Stomach smooth muscle (tissue), 2 donors: ENCODE results near the gene FNDC10.

Experiments
- H3K27ac ChIP-seq: one replicate; pipeline ENCODE4 v1.7.0; 2013; ENCODE audit warnings: mild to moderate bottlenecking, low read length, inconsistent platforms
- H3K27me3 ChIP-seq, 2 donors: one replicate each; pipeline ENCODE4 v1.7.0; 2013; ENCODE audit warnings: low read length in 2 of 2; ENCODE audit not compliant: insufficient read depth in 2 of 2, control insufficient read depth in 1 of 2
- H3K36me3 ChIP-seq, 2 donors: one replicate each; pipeline ENCODE4 v1.7.0; 2013; ENCODE audit warnings: low read length in 2 of 2; ENCODE audit not compliant: control insufficient read depth in 2 of 2, insufficient read depth in 2 of 2
- H3K4me1 ChIP-seq: one replicate; pipeline ENCODE4 v1.7.0; 2013; ENCODE audit warnings: low read length; ENCODE audit not compliant: control insufficient read depth, insufficient read depth
- H3K4me3 ChIP-seq, 2 donors: one replicate each; pipeline ENCODE4 v1.7.0; 2013; ENCODE audit warnings: low read length in 2 of 2
- H3K9ac ChIP-seq, 2 donors: one replicate each; pipeline ENCODE4 v1.7.0; 2013; ENCODE audit warnings: low read length in 2 of 2, mild to moderate bottlenecking in 1 of 2
- H3K9me3 ChIP-seq, 2 donors: one replicate each; pipeline ENCODE4 v1.7.0; 2013; ENCODE audit warnings: low read length in 2 of 2; ENCODE audit not compliant: control insufficient read depth in 2 of 2
- donor health status: healthy.
- donor health status: Pancreatic carcinoma.

FNDC10 gene

GRCh38 chr1:1620433-1621139, 20.7 kb upstream of the FNDC10 start:
- Histone ChIP-seq H3K27me3 (no peaks in the 10 kb centered on the region), H3K4me3 (no peak overlapping the region), H3K9me3 (no peaks in the 10 kb centered on the region), H3K9ac (no peak overlapping the region), H3K4me1 (peaks cover 23% of the 10 kb centered on the region), H3K36me3 (peaks cover 0 to 5% of the 10 kb centered on the region in 2 donors), H3K27ac (no peak overlapping the region)

- Histone ChIP-seq H3K4me1 (peaks cover 23% of the 10 kb centered on the region), H3K27ac (no peak overlapping the region), H3K27me3 (no peaks in the 10 kb centered on the region), H3K36me3 (peaks cover 0 to 5% of the 10 kb centered on the region in 2 donors), H3K4me3 (no peak overlapping the region), H3K9ac (no peak overlapping the region), H3K9me3 (no peaks in the 10 kb centered on the region)
These were observed 20.0 kb upstream of the FNDC10 start for GRCh38 chr1:1619917-1620361.

- Histone ChIP-seq H3K4me3 (no peak overlapping the region), H3K9ac (no peak overlapping the region), H3K36me3 (peaks cover 0 to 5% of the 10 kb centered on the region in 2 donors), H3K9me3 (no peaks in the 10 kb centered on the region), H3K4me1 (peaks cover 37% of the 10 kb centered on the region), H3K27ac (no peak overlapping the region), H3K27me3 (no peaks in the 10 kb centered on the region)
These were observed 18.6 kb upstream of the FNDC10 start for GRCh38 chr1:1618396-1619068.

GRCh38 chr1:1617925-1618324, 18.0 kb upstream of the FNDC10 start:
- H3K36me3 ChIP-seq, result peaks cover 0 to 5% of the 10 kb centered on the region in 2 donors
- no peak overlapping the region for H3K27ac ChIP-seq
- no peaks in the 10 kb centered on the region for H3K27me3 ChIP-seq
- H3K9ac ChIP-seq, result no peak overlapping the region
- H3K4me3 ChIP-seq, result no peak overlapping the region
- no peaks in the 10 kb centered on the region for H3K9me3 ChIP-seq
- H3K4me1 ChIP-seq, result peaks cover 38% of the 10 kb centered on the region

- Histone ChIP-seq H3K27me3 (no peaks in the 10 kb centered on the region), H3K9ac (no peak overlapping the region), H3K9me3 (no peaks in the 10 kb centered on the region), H3K4me3 (no peak overlapping the region), H3K4me1 (peaks cover 38% of the 10 kb centered on the region), H3K36me3 (peaks cover 0 to 5% of the 10 kb centered on the region in 2 donors), H3K27ac (no peak overlapping the region)
These were observed 17.6 kb upstream of the FNDC10 start for GRCh38 chr1:1617516-1617915.

- Histone ChIP-seq H3K27me3 (no peaks in the 10 kb centered on the region), H3K9me3 (no peaks in the 10 kb centered on the region), H3K4me1 (peaks cover 38% of the 10 kb centered on the region), H3K36me3 (peaks cover 0 to 5% of the 10 kb centered on the region in 2 donors), H3K4me3 (peak overlapping the region; percentile 64 to 97), H3K27ac (no peak overlapping the region), H3K9ac (peak overlapping the region in 1 of 2 donors; percentile 69)
These were observed 16.9 kb upstream of the FNDC10 start for GRCh38 chr1:1616838-1617237.

GRCh38 chr1:1616045-1616790, 16.3 kb upstream of the FNDC10 start:
- H3K4me1 ChIP-seq, result peaks cover 38% of the 10 kb centered on the region
- peak overlapping the region; percentile 98 for H3K27ac ChIP-seq
- peak overlapping the region; percentile 69 to 98 for H3K9ac ChIP-seq
- H3K27me3 ChIP-seq, result no peaks in the 10 kb centered on the region
- H3K36me3 ChIP-seq, result peaks cover 0 to 5% of the 10 kb centered on the region in 2 donors
- peak overlapping the region; percentile 64 to 97 for H3K4me3 ChIP-seq
- H3K9me3 ChIP-seq, result no peaks in the 10 kb centered on the region

GRCh38 chr1:1615256-1616044, 15.5 kb upstream of the FNDC10 start, which contains the start of gene MIB2:
Gene MIB2 (plus strand): TSS chr1:1615500. CDS start chr1:1623453, 7,953 bp downstream.
- peaks cover 0 to 5% of the 10 kb centered on the region in 2 donors for H3K36me3 ChIP-seq
- peaks cover 38% of the 10 kb centered on the region for H3K4me1 ChIP-seq
- H3K4me3 ChIP-seq, result peak within 1 kb of the TSS; percentile 64 to 97
- no peaks in the 10 kb centered on the region for H3K27me3 ChIP-seq
- no peaks in the 10 kb centered on the region for H3K9me3 ChIP-seq
- H3K27ac ChIP-seq, result peak within 1 kb of the TSS; percentile 98
- peak within 1 kb of the TSS; percentile 98 to 99 for H3K9ac ChIP-seq

GRCh38 chr1:1614954-1615255, 15.0 kb upstream of the FNDC10 start:
- Histone ChIP-seq H3K4me1 (peaks cover 38% of the 10 kb centered on the region), H3K9me3 (no peaks in the 10 kb centered on the region)

More at GRCh38 chr1:1614954-1615255, 15.0 kb upstream of the FNDC10 start:
- no peaks in the 10 kb centered on the region for H3K27me3 ChIP-seq
- H3K4me3 ChIP-seq, result peak overlapping the region; percentile 61 to 97
- H3K9ac ChIP-seq, result peak overlapping the region; percentile 58 to 98
- peaks cover 0 to 5% of the 10 kb centered on the region in 2 donors for H3K36me3 ChIP-seq
- H3K27ac ChIP-seq, result peak overlapping the region; percentile 98
